Aortic smooth muscle cell (primary cell): ENCODE results near the gene CDC16. TPM values are rescaled to one million over a fixed set of nuclear protein-coding genes. Genes with fewer than 3 reads are reported as not detected.

Experiments
- total RNA-seq: library from RNA; depleted of rRNA; stranded (reverse); fragments of >200 nt; gene quantifications from 2 replicates; pipeline ENCODE4 v1.2.3, GENCODE V29; 2014

Gene CDC16, protein sequence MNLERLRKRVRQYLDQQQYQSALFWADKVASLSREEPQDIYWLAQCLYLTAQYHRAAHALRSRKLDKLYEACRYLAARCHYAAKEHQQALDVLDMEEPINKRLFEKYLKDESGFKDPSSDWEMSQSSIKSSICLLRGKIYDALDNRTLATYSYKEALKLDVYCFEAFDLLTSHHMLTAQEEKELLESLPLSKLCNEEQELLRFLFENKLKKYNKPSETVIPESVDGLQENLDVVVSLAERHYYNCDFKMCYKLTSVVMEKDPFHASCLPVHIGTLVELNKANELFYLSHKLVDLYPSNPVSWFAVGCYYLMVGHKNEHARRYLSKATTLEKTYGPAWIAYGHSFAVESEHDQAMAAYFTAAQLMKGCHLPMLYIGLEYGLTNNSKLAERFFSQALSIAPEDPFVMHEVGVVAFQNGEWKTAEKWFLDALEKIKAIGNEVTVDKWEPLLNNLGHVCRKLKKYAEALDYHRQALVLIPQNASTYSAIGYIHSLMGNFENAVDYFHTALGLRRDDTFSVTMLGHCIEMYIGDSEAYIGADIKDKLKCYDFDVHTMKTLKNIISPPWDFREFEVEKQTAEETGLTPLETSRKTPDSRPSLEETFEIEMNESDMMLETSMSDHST
- 43.1 and 50.4 TPM in 2 replicates for total RNA-seq

DNA sequence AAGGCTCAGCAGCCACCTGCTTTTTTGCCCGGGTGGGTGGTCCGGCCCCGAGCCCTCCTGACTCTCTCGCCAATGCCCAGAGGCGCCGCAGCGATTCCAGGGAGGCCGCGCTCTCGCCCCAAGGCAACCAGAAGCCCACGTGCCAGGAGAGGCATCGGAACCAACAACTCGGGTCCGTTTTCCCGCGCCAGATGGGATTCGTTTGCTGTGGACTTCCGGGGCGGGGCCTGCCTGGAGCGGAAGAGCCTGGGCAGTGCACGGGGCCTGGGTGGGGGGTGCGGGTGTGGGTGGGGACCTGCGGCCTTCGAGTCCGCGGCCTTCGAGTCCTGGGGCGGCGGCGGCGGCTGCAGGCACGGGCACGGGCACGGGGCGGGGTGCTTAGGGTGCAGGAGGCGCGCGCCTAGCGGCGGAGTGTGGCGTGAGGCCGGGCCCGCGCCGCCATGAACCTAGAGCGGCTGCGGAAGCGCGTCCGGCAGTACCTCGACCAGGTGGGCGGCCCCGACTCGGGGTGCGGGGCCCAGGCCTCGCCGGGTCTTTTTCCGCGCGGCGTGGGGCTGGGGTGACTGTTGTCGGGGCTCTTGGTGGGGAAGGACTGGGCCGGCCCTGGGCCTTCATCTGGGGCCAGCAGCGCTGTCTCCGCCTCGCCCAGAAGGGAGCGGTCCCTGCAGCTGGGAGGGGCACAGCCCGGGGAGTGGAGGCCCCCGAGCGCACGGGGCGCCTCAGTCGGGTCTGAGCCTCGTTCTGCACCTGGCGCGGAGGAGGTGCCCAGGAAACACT lies at the start of gene CDC16:
CDC16 (plus strand) TSS at position 253 of the 777 bp plus-strand sequence; CDS start at position 441, 188 bp downstream.

DNA sequence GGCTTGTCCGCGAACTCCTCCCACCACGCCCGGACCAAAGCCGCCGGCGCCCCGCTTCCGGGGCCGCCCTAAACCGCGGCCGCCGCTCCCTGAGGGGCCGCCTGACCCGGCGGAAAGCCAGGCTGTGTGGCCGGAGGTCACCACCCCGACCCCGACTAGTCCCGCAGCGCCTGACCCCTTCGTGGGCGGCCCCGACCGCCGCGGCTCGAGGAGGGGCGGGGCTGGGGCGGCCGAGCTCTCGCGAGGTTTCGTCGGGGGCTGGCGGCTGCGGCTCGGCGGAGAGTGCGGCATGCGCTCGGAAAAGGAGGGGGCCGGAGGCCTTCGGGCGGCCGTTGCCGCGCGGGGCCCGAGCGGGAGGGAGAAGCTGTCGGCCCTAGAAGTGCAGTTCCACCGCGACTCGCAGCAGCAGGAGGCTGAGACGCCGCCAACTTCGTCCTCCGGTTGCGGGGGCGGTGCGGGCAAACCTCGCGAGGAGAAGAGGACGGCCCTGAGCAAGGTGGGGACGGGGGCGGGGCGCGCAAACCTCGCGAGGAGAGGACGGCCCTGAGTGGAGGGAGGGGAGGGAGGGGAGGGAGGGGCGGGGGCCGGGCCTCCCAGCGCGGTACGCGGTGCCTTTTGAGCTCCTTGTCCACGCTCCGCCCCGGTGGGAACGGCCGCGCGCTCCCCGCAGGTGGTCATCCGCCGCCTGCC lies 46.8 kb downstream of the CDC16 start, which contains the start of gene UPF3A:
UPF3A (plus strand) TSS at position 251 of the 690 bp plus-strand sequence; CDS start at position 290, 39 bp downstream.

DNA sequence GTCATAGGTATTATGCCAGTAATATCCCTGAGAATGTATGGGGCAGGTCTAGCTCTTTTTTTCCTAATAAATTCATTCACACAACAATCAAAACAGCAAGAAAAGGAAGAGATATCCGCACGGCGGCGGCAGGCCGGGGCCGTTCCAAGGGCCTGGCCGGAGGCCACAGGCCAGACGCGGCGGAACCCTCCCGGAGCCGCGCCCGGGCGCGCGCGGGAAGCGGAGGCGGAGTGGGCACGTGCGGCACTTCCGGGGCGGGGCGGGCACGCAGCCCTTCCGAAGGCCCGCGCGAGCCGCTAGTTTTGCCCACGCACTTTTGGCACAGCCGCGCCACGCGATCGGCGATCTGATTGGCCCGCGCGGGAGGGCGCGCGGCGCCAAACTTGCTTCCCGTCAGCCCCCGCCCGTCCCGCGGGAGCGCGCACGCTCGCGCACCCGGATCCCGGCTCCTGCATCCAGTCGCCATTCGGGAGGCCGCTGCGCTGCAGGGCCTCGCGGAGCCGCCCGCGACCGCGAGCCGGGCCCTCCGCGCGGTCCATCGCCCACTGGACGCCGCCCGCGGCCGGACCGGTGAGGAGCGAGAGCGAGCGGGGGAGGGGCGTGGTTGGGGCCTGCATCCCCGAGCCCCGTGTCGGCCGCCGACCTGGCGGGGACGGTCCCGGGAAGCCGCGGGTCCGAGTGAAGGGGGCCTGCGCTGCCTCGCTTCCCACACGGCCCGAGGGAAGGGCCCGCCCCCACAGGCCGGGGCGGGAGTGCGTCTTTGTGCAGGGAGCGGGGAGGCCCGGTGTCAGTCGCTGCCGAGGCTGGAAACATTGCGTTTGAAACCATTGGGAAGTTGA lies 79.6 kb downstream of the CDC16 start, which contains the start of gene CHAMP1:
CHAMP1 (plus strand) TSS at position 430 of the 839 bp plus-strand sequence. CDS start 9,340 bp downstream, outside the sequence.

Other genes with a start within 250 kb of the CDC16 start
- 43.5 and 48.2 TPM in 2 replicates for gene RASA3, start 102.3 kb upstream of the CDC16 start, total RNA-seq
- not detected in 2 replicates for gene CFAP97D2, start 55.6 kb upstream of the CDC16 start, total RNA-seq
- 22.1 and 22.8 TPM in 2 replicates for gene UPF3A, start 46.7 kb downstream of the CDC16 start, total RNA-seq
- 9.6 and 10.1 TPM in 2 replicates for gene CHAMP1, start 79.6 kb downstream of the CDC16 start, total RNA-seq